Stimulated activated CD4-positive, alpha-beta T cell treated with anti-CD3 and anti-CD28 coated beads, Interleukin-15, amount 100 ng/mL, for 48 hours (primary cell): Measurements from ENCODE around the gene ANKS3.

Experiments
- DNase-seq, 2 donors: peaks; one replicate each; pipeline ENCODE4 v3.0.0-alpha.2; 2020; ENCODE audit warnings: low read depth in 2 of 2

The ANKS3 gene

GRCh38 chr16:4650443-4651074 lies 83.5 kb downstream of the ANKS3 start:
- DNase-seq, result peak; percentile 62 to 75

- no peak for DNase-seq
Measured at GRCh38 chr16:4649744-4650442, 84.2 kb downstream of the ANKS3 start.

GRCh38 chr16:4648917-4649316 lies 85.2 kb downstream of the ANKS3 start:
- DNase-seq, result no peak

- DNase-seq, result no peak
Measured at GRCh38 chr16:4647644-4647980, 86.5 kb downstream of the ANKS3 start.

GRCh38 chr16:4646773-4647643 lies 87.1 kb downstream of the ANKS3 start:
- DNase-seq, result no peak
